Measurements from ENCODE around the gene TBX1. TPM values are rescaled to one million over a fixed set of nuclear protein-coding genes. Genes with fewer than 3 reads are reported as not detected.
A peak's percentile ranks its signal among the peaks of the same experiment; 100 is the strongest.

TBX1 gene
- total and polyA plus RNA-seq, 2 of the 13 experiments (the other 11 are each of a cell fraction or from before 2014, with no cell fraction given), result not detected

DNA sequence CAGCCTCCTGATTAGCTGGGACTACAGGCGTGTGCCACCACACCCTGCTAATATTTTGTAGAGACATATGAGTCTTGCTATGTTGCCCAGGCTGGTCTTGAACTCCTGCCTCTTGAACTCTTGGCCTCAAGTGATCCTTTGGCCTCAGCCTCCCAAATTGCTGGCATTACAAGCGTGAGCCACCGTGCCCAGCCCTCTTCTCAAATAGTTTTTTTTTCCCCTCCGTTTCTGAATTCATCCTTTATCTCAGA lies 11.8 kb downstream of the TBX1 start (continued):
- TF ChIP-seq ZNF225 (CRISPR knock-in tag; IDR thresholded peaks at IDR 0.05) (no peak), TGIF2 (CRISPR knock-in tag; IDR thresholded peaks at IDR 0.05) (no peak), ZNF274 (CRISPR knock-in tag; IDR thresholded peaks at IDR 0.05) (no peak), MYNN (CRISPR knock-in tag; IDR thresholded peaks at IDR 0.05; ENCODE audit: low read depth) (no peak)
- TF ChIP-seq, protein P1, sequence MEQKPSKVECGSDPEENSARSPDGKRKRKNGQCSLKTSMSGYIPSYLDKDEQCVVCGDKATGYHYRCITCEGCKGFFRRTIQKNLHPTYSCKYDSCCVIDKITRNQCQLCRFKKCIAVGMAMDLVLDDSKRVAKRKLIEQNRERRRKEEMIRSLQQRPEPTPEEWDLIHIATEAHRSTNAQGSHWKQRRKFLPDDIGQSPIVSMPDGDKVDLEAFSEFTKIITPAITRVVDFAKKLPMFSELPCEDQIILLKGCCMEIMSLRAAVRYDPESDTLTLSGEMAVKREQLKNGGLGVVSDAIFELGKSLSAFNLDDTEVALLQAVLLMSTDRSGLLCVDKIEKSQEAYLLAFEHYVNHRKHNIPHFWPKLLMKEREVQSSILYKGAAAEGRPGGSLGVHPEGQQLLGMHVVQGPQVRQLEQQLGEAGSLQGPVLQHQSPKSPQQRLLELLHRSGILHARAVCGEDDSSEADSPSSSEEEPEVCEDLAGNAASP (CRISPR knock-in tag; IDR thresholded peaks at IDR 0.05; ENCODE audit: borderline replicate concordance), result no peak
- TF ChIP-seq, protein P2, sequence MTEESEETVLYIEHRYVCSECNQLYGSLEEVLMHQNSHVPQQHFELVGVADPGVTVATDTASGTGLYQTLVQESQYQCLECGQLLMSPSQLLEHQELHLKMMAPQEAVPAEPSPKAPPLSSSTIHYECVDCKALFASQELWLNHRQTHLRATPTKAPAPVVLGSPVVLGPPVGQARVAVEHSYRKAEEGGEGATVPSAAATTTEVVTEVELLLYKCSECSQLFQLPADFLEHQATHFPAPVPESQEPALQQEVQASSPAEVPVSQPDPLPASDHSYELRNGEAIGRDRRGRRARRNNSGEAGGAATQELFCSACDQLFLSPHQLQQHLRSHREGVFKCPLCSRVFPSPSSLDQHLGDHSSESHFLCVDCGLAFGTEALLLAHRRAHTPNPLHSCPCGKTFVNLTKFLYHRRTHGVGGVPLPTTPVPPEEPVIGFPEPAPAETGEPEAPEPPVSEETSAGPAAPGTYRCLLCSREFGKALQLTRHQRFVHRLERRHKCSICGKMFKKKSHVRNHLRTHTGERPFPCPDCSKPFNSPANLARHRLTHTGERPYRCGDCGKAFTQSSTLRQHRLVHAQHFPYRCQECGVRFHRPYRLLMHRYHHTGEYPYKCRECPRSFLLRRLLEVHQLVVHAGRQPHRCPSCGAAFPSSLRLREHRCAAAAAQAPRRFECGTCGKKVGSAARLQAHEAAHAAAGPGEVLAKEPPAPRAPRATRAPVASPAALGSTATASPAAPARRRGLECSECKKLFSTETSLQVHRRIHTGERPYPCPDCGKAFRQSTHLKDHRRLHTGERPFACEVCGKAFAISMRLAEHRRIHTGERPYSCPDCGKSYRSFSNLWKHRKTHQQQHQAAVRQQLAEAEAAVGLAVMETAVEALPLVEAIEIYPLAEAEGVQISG (CRISPR knock-in tag; IDR thresholded peaks at IDR 0.05), result no peak

DNA sequence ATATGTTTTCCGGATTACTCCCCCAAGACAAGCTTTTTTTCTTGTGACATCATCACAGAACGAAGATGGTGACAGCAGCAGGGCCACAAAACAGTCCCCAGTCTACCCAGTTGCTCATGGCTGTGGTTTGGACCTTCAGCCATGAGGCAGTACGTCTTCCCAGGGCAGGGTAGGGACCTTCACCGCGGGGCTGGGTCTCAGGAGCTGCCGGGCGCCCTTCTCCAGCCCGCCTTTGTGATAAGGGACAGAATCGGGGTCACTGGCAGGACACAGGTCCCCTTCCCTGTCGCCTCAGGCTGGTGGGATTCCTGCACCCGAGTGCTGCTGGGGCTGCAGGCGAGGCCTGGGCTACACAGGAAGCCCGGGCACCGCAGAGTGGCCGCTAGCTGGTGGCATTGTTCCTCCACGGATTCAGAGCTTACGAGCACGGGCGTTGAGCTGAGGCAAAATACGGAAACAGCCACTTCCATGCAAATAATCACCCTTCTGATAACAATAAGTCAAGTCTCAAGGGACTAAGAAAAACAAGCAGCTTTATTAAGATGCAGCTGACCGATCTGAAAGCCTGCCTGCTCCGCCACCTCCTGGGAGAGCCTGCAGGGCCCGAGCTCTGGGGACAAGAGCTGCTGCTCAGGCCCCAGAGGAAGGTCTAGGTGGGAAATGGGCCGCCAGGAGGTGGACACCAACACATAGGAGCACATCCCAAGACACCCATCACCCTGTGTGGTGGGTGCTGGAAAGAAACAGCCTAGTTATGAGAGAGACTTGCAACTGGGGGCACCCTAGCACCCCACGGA lies 12.3 kb downstream of the TBX1 start:
- no TSS peak for BruUV-seq (replicated peaks)
- TF ChIP-seq, protein P3, sequence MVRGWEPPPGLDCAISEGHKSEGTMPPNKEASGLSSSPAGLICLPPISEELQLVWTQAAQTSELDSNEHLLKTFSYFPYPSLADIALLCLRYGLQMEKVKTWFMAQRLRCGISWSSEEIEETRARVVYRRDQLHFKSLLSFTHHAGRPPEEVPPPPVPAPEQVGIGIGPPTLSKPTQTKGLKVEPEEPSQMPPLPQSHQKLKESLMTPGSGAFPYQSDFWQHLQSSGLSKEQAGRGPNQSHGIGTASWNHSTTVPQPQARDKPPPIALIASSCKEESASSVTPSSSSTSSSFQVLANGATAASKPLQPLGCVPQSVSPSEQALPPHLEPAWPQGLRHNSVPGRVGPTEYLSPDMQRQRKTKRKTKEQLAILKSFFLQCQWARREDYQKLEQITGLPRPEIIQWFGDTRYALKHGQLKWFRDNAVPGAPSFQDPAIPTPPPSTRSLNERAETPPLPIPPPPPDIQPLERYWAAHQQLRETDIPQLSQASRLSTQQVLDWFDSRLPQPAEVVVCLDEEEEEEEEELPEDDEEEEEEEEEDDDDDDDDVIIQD (CRISPR knock-in tag; IDR thresholded peaks at IDR 0.05; ENCODE audit: low read depth), result no peak
- TF ChIP-seq JUN (CRISPR knock-in tag; IDR thresholded peaks at IDR 0.05) (no peak), HNRNPLL (IDR thresholded peaks at IDR 0.05; ENCODE audit: low read depth, low read length, poor library complexity, severe bottlenecking) (peak; percentile 16), EED (CRISPR knock-in tag; IDR thresholded peaks at IDR 0.05) (0 out of 2 replicates have a peak, but pooled peaks have one; percentile 45), ZSCAN22 (CRISPR knock-in tag; IDR thresholded peaks at IDR 0.05) (no peak), ZNF772 (CRISPR knock-in tag; IDR thresholded peaks at IDR 0.05) (0 out of 2 replicates have a peak, but pooled peaks have one; percentile 25), RBAK (CRISPR knock-in tag; IDR thresholded peaks at IDR 0.05) (no peak), ZNF160 (CRISPR knock-in tag; IDR thresholded peaks at IDR 0.05) (no peak), ZNF224 (CRISPR knock-in tag; IDR thresholded peaks at IDR 0.05) (no peak)
- TF ChIP-seq, protein P4, sequence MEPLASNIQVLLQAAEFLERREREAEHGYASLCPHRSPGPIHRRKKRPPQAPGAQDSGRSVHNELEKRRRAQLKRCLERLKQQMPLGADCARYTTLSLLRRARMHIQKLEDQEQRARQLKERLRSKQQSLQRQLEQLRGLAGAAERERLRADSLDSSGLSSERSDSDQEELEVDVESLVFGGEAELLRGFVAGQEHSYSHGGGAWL (CRISPR knock-in tag; IDR thresholded peaks at IDR 0.05), result no peak
- Histone ChIP-seq H3K9ac (ENCODE audit: insufficient read depth, low read depth, low read length) (no peak overlapping the region), H3K36me3 (replicated peaks in 1 of 2; ENCODE audit: control insufficient read depth in 1 of 2, insufficient read depth in 2 of 2, low read length in 2 of 2) (no peaks in the 10 kb centered on the region), H3K9me3 (ENCODE audit: low read length) (no peaks in the 10 kb centered on the region), H3K79me2 (ENCODE audit: insufficient read depth, low read length) (no peaks in the 10 kb centered on the region), H2AFZ (ENCODE audit: low read length) (no peak overlapping the region), H4K20me1 (ENCODE audit: insufficient read depth, low read length) (peaks cover 4% of the 10 kb centered on the region; the same call in 1 of the 2 replicates), H3K4me2 (ENCODE audit: low read depth, low read length) (no peak overlapping the region), H3K4me3 (replicated peaks in 1 of 3; ENCODE audit: insufficient read depth in 1 of 3, low read depth in 2 of 3, low read length in 3 of 3) (no peak overlapping the region), H3K27ac (ENCODE audit: extremely low read length, insufficient read depth, low read length) (no peak overlapping the region), H3K4me1 (ENCODE audit: insufficient read depth, low read length) (peaks cover 8% of the 10 kb centered on the region), H3K27me3 (ENCODE audit: control insufficient read depth in 1 of 2, insufficient read depth in 2 of 2, low read length in 2 of 2) (peaks cover 16 to 87% of the 10 kb centered on the region in 2 experiments; a peak in 4 of 5 replicates)
- ChIA-PET POLR2A (no interaction called here), CTCF (ENCODE audit: low intra/inter-chr PET ratio, low total read pairs) (no interaction called here)
- DNase-seq (ENCODE audit: low spot score) (no peak), FAIRE-seq (no peak), ATAC-seq (peak; percentile 48)
- intact Hi-C loops (cut with micrococcal nuclease; ENCODE audit: unreplicated experiment), result no loop called here
- WGBS (ENCODE audit: low lambda C conversion rate), result 27% methylated on average over 14 of the region's 25 CpGs
- in situ Hi-C loops (cut with HindIII; ENCODE audit: extremely low pct_ligation_motif_present, low pct_unique_long_range_greater_than_20kb), result no loop called here
